ENCODE results near the gene DOCK8. TPM values are rescaled to one million over a fixed set of nuclear protein-coding genes. Genes with fewer than 3 reads are reported as not detected.

DOCK8 gene
- total RNA-seq, 1 experiment from 2014 or later: 7.5 TPM

DNA sequence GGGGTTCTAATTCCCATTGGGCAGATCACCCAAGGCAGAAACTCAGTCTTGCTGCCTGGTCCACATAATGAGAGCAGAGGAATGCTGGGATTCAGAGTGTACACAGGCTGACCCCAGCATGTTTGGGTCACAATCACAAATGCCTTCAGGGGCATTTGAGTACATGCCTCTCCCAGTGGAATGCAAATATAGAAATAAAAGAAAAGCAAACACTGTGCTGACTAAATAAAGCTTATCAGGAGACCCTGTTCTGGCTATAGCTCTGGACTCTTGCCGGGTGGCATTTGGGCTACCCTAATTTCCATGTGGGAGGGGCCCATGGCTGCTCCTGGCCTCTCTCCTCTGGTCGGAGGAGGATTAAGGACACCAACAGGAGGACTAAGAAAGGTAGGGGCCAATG lies 121.4 kb downstream of the DOCK8 start:
- CTCF ChIA-PET: no interaction called here
- no peak overlapping the region for H2AFZ ChIP-seq
- H3K4me1 ChIP-seq (replicated peaks; ENCODE audit: insufficient read depth): peaks cover 11% of the 10 kb centered on the region
- H3K4me3 ChIP-seq: no peak overlapping the region
- intact Hi-C loops (cut with micrococcal nuclease; ENCODE audit: unreplicated experiment): no loop called here
- POLR2A ChIA-PET (ENCODE audit: unreplicated experiment): no interaction called here
- no peaks in the 10 kb centered on the region for H3F3A ChIP-seq (ENCODE audit: insufficient read depth, low read depth)
- no peak overlapping the region for H3K27ac ChIP-seq
- no peak for TF ChIP-seq EZH2 (IDR thresholded peaks at IDR 0.05; ENCODE audit: low read depth)
- TF ChIP-seq, protein P1, sequence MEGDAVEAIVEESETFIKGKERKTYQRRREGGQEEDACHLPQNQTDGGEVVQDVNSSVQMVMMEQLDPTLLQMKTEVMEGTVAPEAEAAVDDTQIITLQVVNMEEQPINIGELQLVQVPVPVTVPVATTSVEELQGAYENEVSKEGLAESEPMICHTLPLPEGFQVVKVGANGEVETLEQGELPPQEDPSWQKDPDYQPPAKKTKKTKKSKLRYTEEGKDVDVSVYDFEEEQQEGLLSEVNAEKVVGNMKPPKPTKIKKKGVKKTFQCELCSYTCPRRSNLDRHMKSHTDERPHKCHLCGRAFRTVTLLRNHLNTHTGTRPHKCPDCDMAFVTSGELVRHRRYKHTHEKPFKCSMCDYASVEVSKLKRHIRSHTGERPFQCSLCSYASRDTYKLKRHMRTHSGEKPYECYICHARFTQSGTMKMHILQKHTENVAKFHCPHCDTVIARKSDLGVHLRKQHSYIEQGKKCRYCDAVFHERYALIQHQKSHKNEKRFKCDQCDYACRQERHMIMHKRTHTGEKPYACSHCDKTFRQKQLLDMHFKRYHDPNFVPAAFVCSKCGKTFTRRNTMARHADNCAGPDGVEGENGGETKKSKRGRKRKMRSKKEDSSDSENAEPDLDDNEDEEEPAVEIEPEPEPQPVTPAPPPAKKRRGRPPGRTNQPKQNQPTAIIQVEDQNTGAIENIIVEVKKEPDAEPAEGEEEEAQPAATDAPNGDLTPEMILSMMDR (conservative IDR thresholded peaks at IDR 0.05): no peak
- DNase-seq: peak; percentile 9 to 79
- peak overlapping the region; percentile 10; the same call in 1 of the 2 replicates for H3K4me2 ChIP-seq
- no peaks in the 10 kb centered on the region for H3K27me3 ChIP-seq (ENCODE audit: insufficient read depth, low read depth)
- no peaks in the 10 kb centered on the region for H3K9me2 ChIP-seq (ENCODE audit: insufficient read depth)
- H3K9me3 ChIP-seq (ENCODE audit: insufficient read depth, low read depth): no peaks in the 10 kb centered on the region
- H3K79me2 ChIP-seq (ENCODE audit: low read depth): no peaks in the 10 kb centered on the region
- H3K36me3 ChIP-seq (ENCODE audit: low read depth): no peaks in the 10 kb centered on the region
- no peaks in the 10 kb centered on the region for H4K20me1 ChIP-seq (ENCODE audit: insufficient read depth)
- BruUV-seq (replicated peaks): no TSS peak

DNA sequence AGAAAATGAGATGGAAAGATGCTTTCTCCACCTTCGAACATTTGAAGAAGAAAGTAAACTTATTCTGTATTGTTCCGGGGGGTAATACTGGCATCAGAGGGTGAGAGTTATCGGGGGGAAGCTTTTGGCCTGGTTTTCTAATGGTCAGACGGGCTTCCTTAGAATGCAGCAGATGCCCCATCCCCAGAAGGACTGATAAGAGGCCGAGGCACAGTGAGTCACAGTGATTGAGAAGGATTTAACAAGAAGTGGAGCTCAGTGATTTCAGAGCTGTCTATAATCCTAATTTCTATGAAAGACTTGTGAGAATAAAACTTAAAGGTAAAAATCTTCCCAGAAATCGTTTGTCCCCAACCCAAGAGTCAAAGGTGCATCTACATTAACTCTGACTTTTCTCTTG lies 123.9 kb downstream of the DOCK8 start:
- peaks cover 11% of the 10 kb centered on the region for H3K4me1 ChIP-seq (replicated peaks; ENCODE audit: insufficient read depth)
- TF ChIP-seq, protein P1 (conservative IDR thresholded peaks at IDR 0.05): no peak
- DNase-seq: no peak
- ChIA-PET POLR2A (ENCODE audit: unreplicated experiment) (no interaction called here), CTCF (no interaction called here)
- no peaks in the 10 kb centered on the region for H3K9me2 ChIP-seq (ENCODE audit: insufficient read depth)
- no peak overlapping the region for H3K4me2 ChIP-seq
- H3K27me3 ChIP-seq (ENCODE audit: insufficient read depth, low read depth): no peaks in the 10 kb centered on the region
- no TSS peak for BruUV-seq (replicated peaks)
- H3F3A ChIP-seq (ENCODE audit: insufficient read depth, low read depth): no peaks in the 10 kb centered on the region
- no peak overlapping the region for H2AFZ ChIP-seq
- H3K27ac ChIP-seq: no peak overlapping the region
- no peak overlapping the region for H3K4me3 ChIP-seq
- no peaks in the 10 kb centered on the region for H3K79me2 ChIP-seq (ENCODE audit: low read depth)
- no peaks in the 10 kb centered on the region for H4K20me1 ChIP-seq (ENCODE audit: insufficient read depth)
- H3K9me3 ChIP-seq (ENCODE audit: insufficient read depth, low read depth): no peaks in the 10 kb centered on the region
- no peaks in the 10 kb centered on the region for H3K36me3 ChIP-seq (ENCODE audit: low read depth)
- intact Hi-C loops (cut with micrococcal nuclease; ENCODE audit: unreplicated experiment): no loop called here

DNA sequence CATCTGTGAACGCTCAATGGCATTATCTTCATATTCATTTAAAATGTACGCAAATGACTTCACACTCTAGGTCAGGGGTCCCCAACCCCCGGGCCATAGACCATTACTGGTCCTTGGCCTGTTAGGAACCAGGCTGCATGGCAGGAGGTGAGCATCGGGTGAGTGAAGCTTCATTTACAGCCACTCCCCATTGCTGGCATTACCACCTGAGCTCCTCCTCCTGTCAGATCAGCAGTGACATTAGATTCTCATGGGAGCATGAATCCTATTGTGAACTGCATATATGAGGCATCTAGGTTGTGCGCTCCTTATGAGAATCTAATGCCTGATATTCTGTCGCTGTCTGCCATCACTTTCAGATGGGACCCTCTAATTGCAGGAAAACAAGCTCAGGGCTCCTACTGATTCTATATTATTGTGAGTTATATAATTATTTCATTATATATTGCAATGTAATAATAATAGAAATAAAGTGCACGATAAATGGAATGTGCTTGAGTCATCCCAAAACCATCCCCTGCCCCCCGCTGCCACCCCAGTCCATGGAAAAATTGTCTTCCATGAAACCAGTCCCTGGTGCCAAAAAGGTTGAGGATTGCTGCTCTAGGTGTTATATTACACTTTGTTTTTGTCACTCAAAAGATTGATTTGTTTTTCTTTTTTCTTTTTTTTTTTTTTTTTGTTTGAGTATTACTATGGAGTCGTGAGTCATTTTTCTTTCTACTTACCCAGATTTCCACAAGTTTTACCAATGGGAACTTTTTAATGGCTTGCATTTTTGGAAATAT lies 127.2 kb downstream of the DOCK8 start:
- no peaks in the 10 kb centered on the region for H3K9me2 ChIP-seq (ENCODE audit: insufficient read depth)
- H3K4me3 ChIP-seq: no peak overlapping the region
- no peaks in the 10 kb centered on the region for H3K9me3 ChIP-seq (ENCODE audit: insufficient read depth, low read depth)
- ChIA-PET POLR2A (ENCODE audit: unreplicated experiment) (no interaction called here), CTCF (no interaction called here)
- BruUV-seq (replicated peaks): no TSS peak
- TF ChIP-seq, protein P1 (conservative IDR thresholded peaks at IDR 0.05): no peak
- TF ChIP-seq EZH2 (IDR thresholded peaks at IDR 0.05; ENCODE audit: low read depth): no peak
- no peaks in the 10 kb centered on the region for H3K79me2 ChIP-seq (ENCODE audit: low read depth)
- no peaks in the 10 kb centered on the region for H3F3A ChIP-seq (ENCODE audit: insufficient read depth, low read depth)
- no peak overlapping the region for H3K4me2 ChIP-seq
- H4K20me1 ChIP-seq (ENCODE audit: insufficient read depth): no peaks in the 10 kb centered on the region
- intact Hi-C loops (cut with micrococcal nuclease; ENCODE audit: unreplicated experiment): loop anchor here (10.0 kb wide), 1 partner anchor 663 kb away; no protein-coding TSS in a partner anchor
- DNase-seq: no peak
- H3K27me3 ChIP-seq (ENCODE audit: insufficient read depth, low read depth): no peaks in the 10 kb centered on the region
- H3K4me1 ChIP-seq (replicated peaks; ENCODE audit: insufficient read depth): no peaks in the 10 kb centered on the region
- no peak overlapping the region for H3K27ac ChIP-seq
- H2AFZ ChIP-seq: no peak overlapping the region
- no peaks in the 10 kb centered on the region for H3K36me3 ChIP-seq (ENCODE audit: low read depth)

All from PC-9 (cell line).